Inferior parietal cortex (tissue), 1 donor: ENCODE data around the gene CCDC30.
"Not testable (repeated sequence)": the region's sequence is repeated elsewhere in the genome, so short reads cannot be mapped to it uniquely, and the experiment has no call there.

Source experiments
- DNase-seq: peaks from one replicate; pipeline ENCODE4 v3.0.0-alpha.2; 2016; ENCODE audit errors: extremely low spot score

CCDC30 gene

GRCh38 chr1:42453386-42453785 lies 9.7 kb upstream of the CCDC30 start:
- no peak for DNase-seq

DNA sequence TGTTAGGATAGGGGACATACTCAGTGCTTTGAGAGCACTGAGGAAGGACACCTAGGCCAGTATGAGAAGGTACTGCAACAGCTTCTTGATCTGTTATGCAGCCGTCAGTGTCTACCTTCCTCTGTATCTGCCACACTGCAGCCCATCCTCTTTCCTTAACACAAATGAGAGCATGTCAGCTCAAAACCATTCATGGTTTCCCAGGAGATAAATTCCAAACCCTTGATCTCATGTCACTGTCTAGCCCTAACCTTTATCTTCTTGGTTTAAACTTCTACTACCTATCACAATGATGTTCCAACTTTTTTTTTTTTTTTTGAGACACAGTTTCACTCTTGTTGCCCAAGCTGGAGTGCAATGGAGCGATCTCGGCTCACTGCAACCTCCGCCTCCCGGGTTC lies 8.7 kb upstream of the CCDC30 start:
- DNase-seq: no peak

DNA sequence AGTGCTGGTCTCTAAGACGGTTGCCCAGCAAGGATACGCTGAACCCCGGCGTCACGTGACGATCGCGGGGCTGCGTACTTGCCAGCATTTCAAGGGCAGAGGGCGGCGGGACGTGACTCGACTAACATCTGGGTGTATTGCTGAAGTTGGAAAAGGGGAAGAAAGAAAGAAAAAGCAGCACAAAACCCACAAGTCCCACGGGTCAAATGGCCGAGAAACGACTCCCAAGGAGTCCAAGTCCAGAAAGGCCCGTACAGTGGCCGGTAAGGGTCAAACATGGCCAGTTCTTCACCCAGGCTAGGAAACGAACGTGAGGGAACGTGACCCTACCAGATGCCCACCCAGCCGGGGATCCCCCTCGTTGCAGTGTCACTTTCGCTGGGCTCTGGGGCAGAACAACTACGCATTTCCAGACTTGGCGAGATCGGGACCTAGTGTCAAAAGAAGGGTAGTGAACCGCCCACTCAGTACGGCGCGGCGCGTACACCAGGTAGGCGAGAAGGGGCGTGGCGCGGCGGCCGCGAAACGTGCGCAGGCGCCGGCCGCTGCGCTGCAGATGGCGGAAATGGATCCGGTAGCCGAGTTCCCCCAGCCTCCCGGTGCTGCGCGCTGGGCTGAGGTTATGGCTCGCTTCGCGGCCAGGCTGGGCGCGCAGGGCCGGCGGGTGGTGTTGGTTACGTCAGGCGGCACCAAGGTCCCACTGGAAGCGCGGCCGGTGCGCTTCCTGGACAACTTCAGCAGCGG lies 6.9 kb upstream of the CCDC30 start, which contains the start of the genes PPCS and ZMYND12:
PPCS (plus strand) TSS at position 534 of the 744 bp plus-strand sequence; CDS start at position 557, 23 bp downstream.
ZMYND12 (minus strand) TSS at position 13 of the 744 bp plus-strand sequence. CDS start 25 bp downstream, outside the sequence.
- peak; percentile 87 for DNase-seq

DNA sequence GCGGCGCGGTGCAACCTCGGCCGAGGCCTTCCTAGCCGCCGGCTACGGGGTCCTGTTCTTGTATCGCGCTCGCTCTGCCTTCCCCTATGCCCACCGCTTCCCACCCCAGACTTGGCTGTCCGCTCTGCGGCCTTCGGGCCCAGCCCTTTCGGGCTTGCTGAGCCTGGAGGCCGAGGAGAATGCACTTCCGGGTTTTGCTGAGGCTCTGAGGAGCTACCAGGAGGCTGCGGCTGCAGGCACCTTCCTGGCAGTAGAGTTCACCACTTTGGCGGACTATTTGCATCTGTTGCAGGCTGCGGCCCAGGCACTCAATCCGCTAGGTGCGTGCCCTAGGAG lies 6.4 kb upstream of the CCDC30 start:
- DNase-seq: peak; percentile 51

GRCh38 chr1:42461196-42461595 lies 1.9 kb upstream of the CCDC30 start:
- no peak for DNase-seq

DNA sequence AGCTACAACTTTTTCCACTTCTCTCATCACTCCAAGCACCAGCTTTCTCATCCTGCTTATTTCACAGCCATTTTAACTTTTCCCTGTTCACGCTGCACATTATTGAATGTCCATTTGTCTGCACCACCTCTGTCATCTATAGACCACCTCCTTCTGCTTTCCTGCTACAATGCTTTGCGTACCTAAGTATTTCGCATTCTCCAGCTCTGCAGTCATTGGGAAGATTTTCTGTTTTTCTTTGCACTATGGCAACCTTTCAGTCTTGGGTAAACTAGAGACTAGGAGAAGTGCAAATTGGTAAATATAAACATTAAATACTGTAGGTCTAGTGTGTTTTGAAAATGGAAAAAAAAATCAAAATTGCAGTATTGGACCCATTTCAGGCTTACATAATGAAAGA lies 835 bp downstream of the CCDC30 start:
- peak; percentile 5 for DNase-seq

DNA sequence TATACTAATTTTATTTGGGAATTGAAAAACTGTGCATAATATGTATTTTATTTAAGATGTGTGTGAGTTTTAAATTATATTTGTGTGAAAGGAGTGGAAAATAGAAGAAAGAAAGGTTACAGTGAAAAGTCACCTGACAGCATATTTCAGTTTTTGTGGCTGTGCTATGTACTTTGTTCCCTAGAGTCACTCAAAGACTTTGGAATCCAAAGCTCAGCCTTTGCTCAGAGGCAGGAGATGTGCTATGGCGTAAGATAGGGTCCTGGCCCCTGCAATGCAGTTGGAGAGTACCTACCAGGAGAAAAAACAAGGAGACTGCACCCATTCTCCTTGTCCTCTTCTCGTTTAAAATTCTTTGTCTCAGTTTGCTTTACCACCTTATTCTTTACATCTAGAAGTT lies 2.9 kb downstream of the CCDC30 start:
- no peak for DNase-seq

- no peak for DNase-seq
These were observed 6.6 kb downstream of the CCDC30 start for GRCh38 chr1:42469727-42470126.

DNA sequence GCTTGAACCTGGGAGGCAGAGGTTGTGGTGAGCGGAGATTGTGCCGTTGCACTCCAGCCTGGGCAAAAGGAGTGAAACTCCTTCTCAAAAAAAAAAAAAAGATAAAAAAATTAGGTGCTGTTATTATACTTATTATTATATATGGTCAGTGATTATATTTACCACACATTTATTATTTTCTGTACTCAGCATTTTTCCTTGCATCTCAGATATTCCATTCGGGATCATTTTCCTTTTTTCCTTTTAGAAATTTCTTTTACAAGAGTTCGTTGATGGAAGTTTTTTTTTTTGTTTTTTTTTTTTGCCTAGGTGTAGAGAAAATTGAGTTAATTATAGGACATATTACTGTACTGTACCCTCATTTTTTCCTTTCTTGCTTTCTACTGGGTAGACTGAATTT lies 13.5 kb downstream of the CCDC30 start:
- no peak for DNase-seq

GRCh38 chr1:42477354-42477753 lies 14.3 kb downstream of the CCDC30 start:
- DNase-seq: not testable (repeated sequence)

GRCh38 chr1:42477775-42478174 lies 14.7 kb downstream of the CCDC30 start:
- no peak for DNase-seq

DNA sequence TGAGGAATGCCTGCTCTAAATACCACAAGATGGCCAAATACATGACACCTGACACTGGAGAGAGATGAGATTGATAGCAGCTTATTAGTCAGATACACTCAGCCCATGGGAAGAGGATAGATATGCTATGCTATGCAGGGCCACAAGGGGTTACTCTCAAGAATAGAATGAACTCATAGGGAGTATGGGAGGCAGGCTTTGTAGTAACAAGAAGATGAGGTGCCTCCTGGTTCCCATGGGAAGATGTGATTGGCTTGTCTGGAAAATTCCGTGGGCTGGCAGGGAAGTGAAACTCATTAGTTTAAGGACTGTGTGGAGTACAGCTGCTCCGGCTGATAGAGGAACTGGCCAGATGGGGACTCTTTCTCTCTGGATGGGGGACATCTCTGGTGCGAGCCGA lies 16.5 kb downstream of the CCDC30 start:
- DNase-seq: no peak

- DNase-seq: no peak
These were observed 17.8 kb downstream of the CCDC30 start for GRCh38 chr1:42480921-42481320.

DNA sequence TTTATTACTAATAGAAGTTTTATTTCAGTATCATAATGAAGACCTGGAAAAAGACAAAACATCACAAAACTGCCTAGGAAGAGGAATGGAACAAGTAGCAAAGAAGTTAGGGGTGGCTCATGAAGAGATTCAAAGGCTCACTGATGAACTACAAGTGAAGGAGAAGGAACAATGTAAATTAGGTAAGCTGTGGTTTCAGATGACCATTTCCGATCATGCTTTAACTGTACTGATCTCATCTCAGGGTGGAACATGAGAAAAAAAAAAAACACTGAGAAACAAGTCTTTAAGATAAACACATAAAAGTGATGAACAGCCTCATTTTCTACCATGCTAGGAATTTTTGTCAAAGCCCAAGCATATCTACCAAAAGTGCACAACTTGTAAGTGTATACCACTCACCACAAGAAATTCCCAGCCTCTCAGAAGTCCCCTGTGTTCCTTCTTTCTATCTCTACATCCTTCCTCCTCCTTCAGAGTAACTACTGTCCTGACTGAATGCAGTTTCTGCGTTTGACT lies 19.6 kb downstream of the CCDC30 start:
- no peak for DNase-seq

DNA sequence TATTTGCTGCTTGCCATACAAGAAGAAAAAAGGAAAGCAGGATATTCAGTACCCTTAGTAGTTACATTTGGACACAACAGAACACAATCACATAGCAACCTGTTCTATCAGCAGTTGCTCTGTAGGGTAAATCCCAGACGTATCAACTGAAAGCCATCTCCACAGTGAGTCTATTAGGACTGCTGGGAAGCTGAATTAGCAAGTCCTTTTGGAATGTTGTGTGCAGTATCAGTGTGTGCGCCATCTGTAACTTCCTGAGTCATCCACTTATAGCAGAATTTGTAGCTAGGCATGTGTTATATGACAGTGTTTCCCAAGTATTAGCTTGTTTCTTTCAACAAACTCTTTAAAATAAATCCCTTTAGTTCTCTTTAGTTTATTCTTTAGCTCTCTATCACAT lies 21.3 kb downstream of the CCDC30 start:
- no peak for DNase-seq

DNA sequence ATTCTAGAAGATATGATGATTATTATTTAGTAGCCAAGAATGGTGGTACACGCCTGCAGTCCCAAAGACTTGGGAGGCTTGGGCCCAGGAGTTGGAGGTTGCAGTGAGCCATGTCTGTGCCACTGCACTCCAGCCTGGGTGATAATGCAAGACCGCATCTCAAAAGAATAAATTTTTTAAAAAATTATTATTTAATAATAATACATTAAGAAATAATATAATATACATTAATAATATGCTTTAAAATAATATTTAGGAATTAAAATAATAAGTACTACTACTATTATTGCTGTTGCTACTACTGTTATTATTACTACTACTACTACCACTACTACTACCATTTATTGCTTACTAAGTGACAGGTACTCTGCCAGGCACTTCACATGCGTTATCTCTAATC lies 27.2 kb downstream of the CCDC30 start:
- DNase-seq: no peak

- DNase-seq: not testable (repeated sequence)
These were observed 38.9 kb downstream of the CCDC30 start for GRCh38 chr1:42502031-42502430.

DNA sequence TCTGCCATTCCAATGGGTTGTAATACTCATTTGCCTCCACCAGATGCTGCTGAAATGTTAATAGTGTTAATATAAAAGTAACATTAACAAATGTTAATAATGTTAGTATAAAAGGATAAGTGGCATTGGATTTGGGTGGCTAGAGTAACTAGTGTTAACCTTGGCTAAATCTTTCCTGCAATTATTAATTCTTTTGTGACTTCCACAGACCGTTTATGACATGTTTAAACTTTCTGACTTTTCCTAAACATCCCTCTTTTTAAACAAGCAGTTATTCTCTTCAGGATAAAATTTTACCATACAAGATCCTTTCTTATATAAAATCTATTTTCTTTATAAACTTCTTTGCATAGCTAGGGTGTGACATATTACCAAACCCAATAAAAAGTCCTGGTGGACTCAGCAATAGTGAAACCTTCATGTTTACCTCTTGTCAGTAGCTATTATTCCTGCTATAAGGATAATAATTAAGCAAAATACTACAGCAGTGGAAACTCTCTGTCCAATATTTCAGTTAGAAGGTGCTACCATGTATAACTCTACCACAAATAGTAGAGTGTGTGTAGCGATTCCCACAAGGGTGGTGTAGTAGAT lies 41.5 kb downstream of the CCDC30 start:
- no peak for DNase-seq

- DNase-seq: no peak
These were observed 43.5 kb downstream of the CCDC30 start for GRCh38 chr1:42506576-42506975.

- DNase-seq: not testable (repeated sequence)
These were observed 48.6 kb downstream of the CCDC30 start for GRCh38 chr1:42511581-42512155.

DNA sequence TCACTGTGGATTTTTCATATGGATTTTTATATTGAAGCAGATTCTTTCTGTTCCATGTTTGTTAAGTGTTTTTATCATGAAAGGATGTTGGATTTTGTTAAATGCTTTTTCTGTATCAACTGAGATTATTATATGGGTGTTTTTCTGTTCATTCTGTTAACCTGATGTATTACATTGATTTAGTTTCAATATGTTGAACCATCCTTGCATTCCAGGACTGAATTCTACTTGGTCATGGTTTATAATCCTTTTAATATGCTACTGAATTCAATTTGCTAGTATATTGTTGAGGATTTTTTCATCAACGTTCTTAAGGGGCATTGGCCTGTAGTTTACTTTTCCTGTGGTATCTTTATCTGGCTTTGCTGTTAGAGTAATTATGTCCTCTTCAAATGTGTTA lies 55.8 kb downstream of the CCDC30 start:
- no peak for DNase-seq

- DNase-seq: no peak
These were observed 60.1 kb downstream of the CCDC30 start for GRCh38 chr1:42523171-42523570.

DNA sequence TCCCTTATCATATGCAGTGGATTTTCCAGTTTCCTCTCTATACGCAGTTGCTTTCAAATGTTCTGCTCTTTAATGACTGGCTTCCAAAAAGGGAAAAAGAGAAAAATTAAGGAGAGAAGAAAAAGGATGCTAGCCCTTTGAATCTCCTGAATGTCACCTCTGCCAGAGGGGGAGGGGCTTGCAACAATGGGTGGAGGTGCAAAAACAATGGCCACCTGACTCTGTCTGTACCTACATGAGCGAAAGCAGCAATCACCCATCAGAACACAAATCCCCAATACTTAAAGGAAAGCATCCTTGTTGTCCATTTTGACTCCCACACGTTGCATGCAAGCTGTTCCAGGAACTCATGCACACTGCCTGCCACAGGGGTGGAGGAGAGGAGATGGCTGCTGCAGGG lies 61.2 kb downstream of the CCDC30 start:
- no peak for DNase-seq
